Lower leg skin (tissue), 4 donors: Measurements from ENCODE around the gene RAB29. TPM values are rescaled to one million over a fixed set of nuclear protein-coding genes. Genes with fewer than 3 reads are reported as not detected.
"Not testable (repeated sequence)": the region's sequence is repeated elsewhere in the genome, so short reads cannot be mapped to it uniquely, and the experiment has no call there.

ENCODE experiments used
- DNase-seq, 2 donors: peaks; one replicate each; pipeline ENCODE4 v3.0.0-alpha.2; 2019; ENCODE audit warnings: low spot score in 2 of 2
- H3K4me3 ChIP-seq: fragments of 200-600 bp; sonication (generic); 2 replicates; pipeline ENCODE4 v1.5.1; 2017; ENCODE audit warnings: mild to moderate bottlenecking, low read depth; ENCODE audit not compliant: poor library complexity, severe bottlenecking
- CTCF ChIP-seq, 3 donors: fragments of 450-650 bp; IDR thresholded peaks; one replicate each; pipeline ENCODE4 v1.5.1; 2016; ENCODE audit warnings: antibody characterized with exemption in 3 of 3, mild to moderate bottlenecking in 3 of 3, moderate library complexity in 2 of 3
- POLR2A ChIP-seq, 2 donors: fragments of 450-650 bp; IDR thresholded peaks; one replicate each; pipeline ENCODE4 v1.6.1; 2016 to 2017; ENCODE audit warnings: antibody characterized with exemption in 2 of 2, mild to moderate bottlenecking in 1 of 2, moderate library complexity in 1 of 2
- WGBS, 2 donors: methylation state at CpG; one replicate each; pipeline ENCODE4 v1.1.5; 2018; 5-methylcytosine and 5-hydroxymethylcytosine counted together
- intact Hi-C: fragments of 100-400 bp; cut with DNase I; formaldehyde crosslinking; loops from one replicate; pipeline ENCODE4 v1.15.0; 2023; ENCODE audit warnings: low total_unique reads
- total RNA-seq, 4 donors: library from RNA; depleted of rRNA; stranded (reverse); fragments of >200 nt; gene quantifications; one replicate each; pipeline ENCODE4 v1.1.0, GENCODE V29; 2016

Gene RAB29
- total RNA-seq, result 10 to 100 TPM in 2 of 4 donors, 1 to 10 TPM in 2; 5.3 to 11.5 (median 9.8) TPM

- WGBS, 2 donors, result 0 to 1% methylated on average over 40 of the region's 40 CpGs
- DNase-seq, result peak; percentile 87 to 97
- TF ChIP-seq CTCF (IDR thresholded peaks at IDR 0.05), result no peak
- no peak for TF ChIP-seq POLR2A (IDR thresholded peaks at IDR 0.05)
- intact Hi-C loops, result no loop called here
- H3K4me3 ChIP-seq, result peak within 1 kb of the TSS; percentile 71
Measured at GRCh38 chr1:205775015-205775716, at the start of gene RAB29. RAB29 (minus strand) TSS chr1:205775482; CDS start chr1:205774956, 526 bp downstream.

GRCh38 chr1:205824180-205824579 lies 48.9 kb upstream of the RAB29 start:
- TF ChIP-seq CTCF (IDR thresholded peaks at IDR 0.05) (no peak), POLR2A (IDR thresholded peaks at IDR 0.05) (no peak)
- no peak overlapping the region for H3K4me3 ChIP-seq
- WGBS, 2 donors, result 95 to 99% methylated on average over 5 of the region's 5 CpGs
- no peak for DNase-seq
- intact Hi-C loops, result no loop called here

- 76 to 89% methylated on average over 2 of the region's 2 CpGs for WGBS, 2 donors
- intact Hi-C loops, H3K4me3 ChIP-seq, DNase-seq: not testable (repeated sequence)
Measured at GRCh38 chr1:205823260-205823659, 48.0 kb upstream of the RAB29 start.

- no peak overlapping the region for H3K4me3 ChIP-seq
- intact Hi-C loops, result no loop called here
- no peak for DNase-seq
- 56 to 76% methylated on average over 2 of the region's 2 CpGs for WGBS, 2 donors
- no peak for TF ChIP-seq POLR2A (IDR thresholded peaks at IDR 0.05)
Measured at GRCh38 chr1:205822397-205822796, 47.1 kb upstream of the RAB29 start.

- TF ChIP-seq CTCF (IDR thresholded peaks at IDR 0.05) (no peak), POLR2A (IDR thresholded peaks at IDR 0.05) (no peak)
- intact Hi-C loops, result no loop called here
- DNase-seq, result no peak
- 97 to 100% methylated on average over 3 of the region's 3 CpGs for WGBS, 2 donors
- no peak overlapping the region for H3K4me3 ChIP-seq
Measured at GRCh38 chr1:205817988-205818387, 42.7 kb upstream of the RAB29 start.

- TF ChIP-seq CTCF (IDR thresholded peaks at IDR 0.05) (no peak), POLR2A (IDR thresholded peaks at IDR 0.05) (no peak)
- no peak for DNase-seq
- no peak overlapping the region for H3K4me3 ChIP-seq
- 66 to 76% methylated on average over 3 of the region's 3 CpGs for WGBS, 2 donors
- intact Hi-C loops, result no loop called here
Measured at GRCh38 chr1:205817364-205817763, 42.1 kb upstream of the RAB29 start.

GRCh38 chr1:205813755-205814058 lies 38.4 kb upstream of the RAB29 start:
- 2 to 3% methylated on average over 14 of the region's 14 CpGs for WGBS, 2 donors
- intact Hi-C loops, result no loop called here
- no peak for TF ChIP-seq CTCF (IDR thresholded peaks at IDR 0.05)
- no peak for TF ChIP-seq POLR2A (IDR thresholded peaks at IDR 0.05)
- no peak for DNase-seq
- H3K4me3 ChIP-seq, result peak overlapping the region; percentile 71
